Kidney (tissue), 14 donors: Measurements from ENCODE around the gene ZNF189. TPM values are rescaled to one million over a fixed set of nuclear protein-coding genes. Genes with fewer than 3 reads are reported as not detected.

Experiments used
- DNase-seq, 5 donors: peaks; one replicate each; pipeline ENCODE4 v3.0.0-alpha.2; 2013 to 2020
- FAIRE-seq: peaks from 2 replicates; lab custom pipeline; 2012; peaks lifted over from hg19 to GRCh38; lab: Jason Lieb, UNC
- H3K27ac ChIP-seq, 2 donors: one replicate each; pipeline ENCODE4 v1.7.0; 2013; ENCODE audit warnings: low read depth in 2 of 2, low read length in 2 of 2, inconsistent platforms in 1 of 2
- H3K27me3 ChIP-seq: one replicate; pipeline ENCODE4 v1.7.1; 2013; ENCODE audit warnings: low read length, inconsistent platforms; ENCODE audit not compliant: control insufficient read depth, insufficient read depth
- H3K36me3 ChIP-seq, 3 donors: one replicate each; pipeline versions ENCODE4 v1.7.0 to v1.7.1; 2013; ENCODE audit warnings: low read length in 3 of 3, control low read depth in 1 of 3, inconsistent platforms in 1 of 3; ENCODE audit not compliant: insufficient read depth in 3 of 3, control insufficient read depth in 2 of 3
- H3K4me1 ChIP-seq, 3 donors: one replicate each; pipeline versions ENCODE4 v1.7.0 to v1.7.1; 2013; ENCODE audit warnings: low read length in 3 of 3, inconsistent platforms in 1 of 3, low read depth in 1 of 3; ENCODE audit not compliant: control insufficient read depth in 2 of 3, insufficient read depth in 2 of 3
- H3K4me3 ChIP-seq, 3 donors: one replicate each; pipeline versions ENCODE4 v1.7.0 to v1.8.1; 2013; ENCODE audit warnings: low read length in 3 of 3, control low read depth in 1 of 3, inconsistent platforms in 1 of 3
- H3K9ac ChIP-seq, 3 donors: one replicate each; pipeline versions ENCODE4 v1.7.0 to v1.7.1; 2013; ENCODE audit warnings: low read length in 3 of 3, control low read depth in 1 of 3, inconsistent platforms in 1 of 3
- H3K9me3 ChIP-seq, 3 donors: one replicate each; pipeline versions ENCODE4 v1.7.0 to v1.7.1; 2013; ENCODE audit warnings: low read length in 3 of 3, control low read depth in 1 of 3, inconsistent platforms in 1 of 3; ENCODE audit not compliant: control insufficient read depth in 2 of 3, insufficient read depth in 1 of 3
- intact Hi-C: fragments of 100-400 bp; cut with DNase I; formaldehyde crosslinking; loops from one replicate; pipeline ENCODE4 v1.11.1; 2022
- polyA plus RNA-seq: library from polyadenylated mRNA; stranded (reverse); fragments of 350-450 nt; fragmentation: Illumina TruSeq; extraction: RNeasy Lipid Tissue Mini Kit (QIAGEN cat#74804); gene quantifications from one replicate; pipeline ENCODE4 v1.2.3, GENCODE V29; 2014; ENCODE audit warnings: low read depth, low replicate concordance; ENCODE audit not compliant: insufficient read depth
- total RNA-seq: library from RNA; stranded (reverse); fragmentation: NEBNext Ultra II Directional; extraction: Animal tissue kit (Norgen Biotek cat#: 25700); gene quantifications from one replicate; pipeline ENCODE4 v1.2.1, GENCODE V29; 2021
- TF ChIP-seq, protein P1 (sequence below): IDR thresholded peaks from 3 replicates; pipeline ENCODE4 v1.5.1; 2012; ENCODE audit warnings: mild to moderate bottlenecking, moderate library complexity, borderline replicate concordance; ENCODE audit not compliant: insufficient read depth; ENCODE audit errors: extremely low read depth
- donor health status: control.
- donor health status: control.
- donor health status: control.
- donor health status: control.
- donor health status: control.
- donor health status: DM: yes; HTN: yes; CAD: no.
- donor health status: Normal renal cell carcinoma (clear cell type).

ZNF189 gene
- total and polyA plus RNA-seq, 2 donors from 2014 or later: 13.1 to 22.9 TPM

DNA sequence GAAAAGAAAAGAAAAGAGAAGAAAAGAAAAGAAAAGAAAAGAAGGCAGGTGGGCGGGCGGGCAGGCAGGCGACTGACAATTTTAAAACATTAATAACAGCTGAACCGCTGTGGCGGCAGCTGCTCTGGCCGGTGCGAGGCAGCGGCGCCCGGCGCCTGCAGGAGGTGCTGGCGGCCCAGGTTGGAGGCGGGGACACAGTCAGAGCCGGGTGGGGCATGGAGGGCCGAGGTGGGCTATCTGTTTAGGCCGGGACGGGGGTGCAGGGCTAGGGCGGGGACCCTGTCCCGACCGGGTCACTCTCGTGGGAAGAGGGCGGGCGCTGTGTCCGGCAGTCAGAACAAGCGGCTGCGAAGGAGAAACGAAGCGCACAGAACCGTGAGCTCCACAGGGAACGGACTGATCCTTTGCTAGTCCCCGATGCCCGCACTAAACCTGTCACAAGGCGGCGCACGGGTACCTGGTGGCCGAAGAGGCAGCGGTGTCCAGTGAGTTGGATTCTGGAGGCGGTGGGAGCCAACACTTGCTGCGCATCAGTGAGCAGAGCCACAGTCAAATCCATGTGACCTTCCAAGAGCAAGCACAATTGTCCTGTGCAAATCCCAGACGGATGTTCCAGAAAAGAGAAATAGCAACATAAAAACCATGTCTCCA is 50.5 kb downstream of the ZNF189 start:
- no peak for FAIRE-seq
- peak overlapping the region; percentile 45 to 67 (median 60) for H3K4me3 ChIP-seq
- peak overlapping the region; percentile 42 to 82 for H3K27ac ChIP-seq
- TF ChIP-seq, protein P1, sequence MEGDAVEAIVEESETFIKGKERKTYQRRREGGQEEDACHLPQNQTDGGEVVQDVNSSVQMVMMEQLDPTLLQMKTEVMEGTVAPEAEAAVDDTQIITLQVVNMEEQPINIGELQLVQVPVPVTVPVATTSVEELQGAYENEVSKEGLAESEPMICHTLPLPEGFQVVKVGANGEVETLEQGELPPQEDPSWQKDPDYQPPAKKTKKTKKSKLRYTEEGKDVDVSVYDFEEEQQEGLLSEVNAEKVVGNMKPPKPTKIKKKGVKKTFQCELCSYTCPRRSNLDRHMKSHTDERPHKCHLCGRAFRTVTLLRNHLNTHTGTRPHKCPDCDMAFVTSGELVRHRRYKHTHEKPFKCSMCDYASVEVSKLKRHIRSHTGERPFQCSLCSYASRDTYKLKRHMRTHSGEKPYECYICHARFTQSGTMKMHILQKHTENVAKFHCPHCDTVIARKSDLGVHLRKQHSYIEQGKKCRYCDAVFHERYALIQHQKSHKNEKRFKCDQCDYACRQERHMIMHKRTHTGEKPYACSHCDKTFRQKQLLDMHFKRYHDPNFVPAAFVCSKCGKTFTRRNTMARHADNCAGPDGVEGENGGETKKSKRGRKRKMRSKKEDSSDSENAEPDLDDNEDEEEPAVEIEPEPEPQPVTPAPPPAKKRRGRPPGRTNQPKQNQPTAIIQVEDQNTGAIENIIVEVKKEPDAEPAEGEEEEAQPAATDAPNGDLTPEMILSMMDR: peak; percentile 50
- H3K9me3 ChIP-seq: no peaks in the 10 kb centered on the region
- peak overlapping the region; percentile 21 to 36 (median 34) for H3K9ac ChIP-seq
- H3K36me3 ChIP-seq: no peaks in the 10 kb centered on the region
- intact Hi-C loops: no loop called here
- peak; percentile 82 to 89 (median 84) for DNase-seq
- no peaks in the 10 kb centered on the region for H3K27me3 ChIP-seq
- peaks cover 0 to 3% (median 0%) of the 10 kb centered on the region in 3 donors for H3K4me1 ChIP-seq

DNA sequence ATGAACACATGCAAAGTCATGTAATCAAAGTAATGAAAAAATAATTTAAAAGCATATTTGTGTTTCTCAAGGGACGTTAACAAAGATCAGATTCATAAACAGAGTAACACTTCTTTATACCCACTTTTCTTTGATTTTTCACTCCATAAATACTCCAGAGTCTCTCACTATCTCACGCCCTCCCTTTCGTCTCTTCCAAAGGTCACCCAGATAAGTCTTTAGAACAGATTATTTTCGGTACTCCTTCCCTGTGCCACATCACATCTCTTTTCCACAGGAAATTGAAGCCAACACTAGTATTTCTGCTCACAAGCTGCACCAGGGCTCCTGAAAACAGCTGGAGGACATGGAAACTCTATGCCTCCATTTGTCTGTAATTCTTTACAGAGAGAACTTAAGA is 52.3 kb downstream of the ZNF189 start:
- H3K4me1 ChIP-seq: peaks cover 0 to 3% (median 0%) of the 10 kb centered on the region in 3 donors
- no peak overlapping the region for H3K4me3 ChIP-seq
- no peaks in the 10 kb centered on the region for H3K27me3 ChIP-seq
- DNase-seq (no peak), FAIRE-seq (no peak)
- no peak overlapping the region for H3K9ac ChIP-seq
- H3K27ac ChIP-seq: no peak overlapping the region
- TF ChIP-seq, protein P1: no peak
- no peaks in the 10 kb centered on the region for H3K36me3 ChIP-seq
- no peaks in the 10 kb centered on the region for H3K9me3 ChIP-seq
- intact Hi-C loops: no loop called here

DNA sequence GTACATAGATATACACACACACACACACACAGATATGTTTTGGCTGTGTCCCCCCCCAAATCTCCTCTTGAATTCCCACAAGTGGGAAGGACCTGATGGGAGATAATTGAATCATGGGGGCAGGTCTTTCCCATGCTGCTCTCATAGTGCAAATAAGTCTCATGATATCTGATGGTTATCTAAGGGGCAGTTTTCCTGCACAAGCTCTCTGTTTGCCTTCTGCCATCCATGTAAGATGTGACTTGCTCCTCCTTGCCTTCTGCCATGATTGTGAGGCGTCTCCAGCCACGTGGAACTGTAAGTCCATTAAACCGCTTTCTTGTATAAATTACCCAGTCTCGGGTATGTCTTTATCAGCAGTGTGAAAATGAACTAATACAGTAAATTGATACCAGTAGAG is 52.8 kb downstream of the ZNF189 start:
- intact Hi-C loops: no loop called here
- peaks cover 0 to 3% (median 0%) of the 10 kb centered on the region in 3 donors for H3K4me1 ChIP-seq
- H3K9ac ChIP-seq: no peak overlapping the region
- TF ChIP-seq, protein P1: no peak
- no peaks in the 10 kb centered on the region for H3K27me3 ChIP-seq
- no peak for FAIRE-seq
- H3K4me3 ChIP-seq: no peak overlapping the region
- no peak overlapping the region for H3K27ac ChIP-seq
- no peaks in the 10 kb centered on the region for H3K9me3 ChIP-seq
- H3K36me3 ChIP-seq: no peaks in the 10 kb centered on the region
- no peak for DNase-seq
